Nucleus accumbens (tissue), 56 donors: Measurements from ENCODE around the gene ATG10.
"Not testable (repeated sequence)": the region's sequence is repeated elsewhere in the genome, so short reads cannot be mapped to it uniquely, and the experiment has no call there.

Experiments used
- DNase-seq, 56 donors: peaks; one replicate each; lab custom pipeline; 2025; lab: John Stamatoyannopoulos, UW

ATG10 gene

GRCh38 chr5:82269363-82269762, 297.5 kb downstream of the ATG10 start:
- DNase-seq = not testable (repeated sequence)

- not testable (repeated sequence) for DNase-seq
Observed at GRCh38 chr5:82272571-82273356, 300.9 kb downstream of the ATG10 start.

- not testable (repeated sequence) for DNase-seq
Observed at GRCh38 chr5:82273426-82273825, 301.6 kb downstream of the ATG10 start.

- DNase-seq = no peak
Observed at GRCh38 chr5:82274343-82275211, 302.8 kb downstream of the ATG10 start.

GRCh38 chr5:82275216-82275664, 303.4 kb downstream of the ATG10 start:
- DNase-seq = no peak

- no peak for DNase-seq
Observed at GRCh38 chr5:82276800-82277612, 305.2 kb downstream of the ATG10 start.

- DNase-seq = no peak
Observed at GRCh38 chr5:82277613-82277986, 305.8 kb downstream of the ATG10 start.

GRCh38 chr5:82277987-82278710, 306.3 kb downstream of the ATG10 start, which contains the start of gene RPS23:
TSS of gene RPS23 (minus strand) at chr5:82278354. CDS start at chr5:82278323, 31 bp downstream.
- DNase-seq = peak in 55 of 56 donors; percentile 48 to 97 (median 89)

GRCh38 chr5:82278711-82279370, 307.0 kb downstream of the ATG10 start:
- no peak for DNase-seq

GRCh38 chr5:82283893-82284292, 312.1 kb downstream of the ATG10 start:
- DNase-seq = no peak

GRCh38 chr5:82285206-82285605, 313.4 kb downstream of the ATG10 start:
- no peak for DNase-seq

- peak in 2 of 56 donors; percentile 10 to 36 for DNase-seq
Observed at GRCh38 chr5:82287625-82288024, 315.8 kb downstream of the ATG10 start.

- no peak for DNase-seq
Observed at GRCh38 chr5:82290005-82290404, 318.2 kb downstream of the ATG10 start.

- no peak for DNase-seq
Observed at GRCh38 chr5:82290908-82291307, 319.1 kb downstream of the ATG10 start.

GRCh38 chr5:82291420-82291819, 319.6 kb downstream of the ATG10 start:
- DNase-seq = no peak

- DNase-seq = no peak
Observed at GRCh38 chr5:82295144-82295543, 323.3 kb downstream of the ATG10 start.

- no peak for DNase-seq
Observed at GRCh38 chr5:82295959-82296531, 324.2 kb downstream of the ATG10 start.

- no peak for DNase-seq
Observed at GRCh38 chr5:82296929-82297328, 325.1 kb downstream of the ATG10 start.

GRCh38 chr5:82297711-82298110, 325.9 kb downstream of the ATG10 start:
- no peak for DNase-seq
